ENCODE results near the gene RAB40C. TPM values are rescaled to one million over a fixed set of nuclear protein-coding genes. Genes with fewer than 3 reads are reported as not detected.

RAB40C gene
- polyA plus RNA-seq, 1 donor (not counting 4 experiments of a cell fraction or from before 2014, with no cell fraction given) = 4.0 TPM

DNA sequence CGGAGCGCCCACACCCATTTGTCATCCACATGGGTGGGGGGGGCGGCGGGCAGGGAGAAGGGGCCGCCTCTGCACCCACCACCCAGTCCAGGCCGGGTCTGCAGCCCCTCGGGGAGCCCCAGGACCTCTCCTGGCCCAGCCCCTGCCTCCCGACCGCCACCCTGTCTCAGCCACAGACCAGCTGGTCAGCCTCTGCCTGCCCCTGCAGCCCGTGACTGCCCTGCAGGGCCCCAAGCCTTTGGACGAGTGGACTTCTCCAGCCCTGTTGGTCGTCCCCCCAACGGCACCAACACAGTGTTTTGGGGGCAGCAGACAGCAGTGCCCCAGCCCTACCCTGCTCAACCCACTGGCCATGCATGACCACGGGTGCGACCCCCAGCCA lies 28.5 kb upstream of the RAB40C start:
- no peaks in the 10 kb centered on the region for H3K79me2 ChIP-seq (ENCODE audit: control insufficient read depth, insufficient read depth, low read length)
- no peak overlapping the region for H2AFZ ChIP-seq (ENCODE audit: control insufficient read depth, low read length)
- TF ChIP-seq EZH2 (IDR thresholded peaks at IDR 0.05; ENCODE audit: low read length) = no peak
- TF ChIP-seq, protein P1, sequence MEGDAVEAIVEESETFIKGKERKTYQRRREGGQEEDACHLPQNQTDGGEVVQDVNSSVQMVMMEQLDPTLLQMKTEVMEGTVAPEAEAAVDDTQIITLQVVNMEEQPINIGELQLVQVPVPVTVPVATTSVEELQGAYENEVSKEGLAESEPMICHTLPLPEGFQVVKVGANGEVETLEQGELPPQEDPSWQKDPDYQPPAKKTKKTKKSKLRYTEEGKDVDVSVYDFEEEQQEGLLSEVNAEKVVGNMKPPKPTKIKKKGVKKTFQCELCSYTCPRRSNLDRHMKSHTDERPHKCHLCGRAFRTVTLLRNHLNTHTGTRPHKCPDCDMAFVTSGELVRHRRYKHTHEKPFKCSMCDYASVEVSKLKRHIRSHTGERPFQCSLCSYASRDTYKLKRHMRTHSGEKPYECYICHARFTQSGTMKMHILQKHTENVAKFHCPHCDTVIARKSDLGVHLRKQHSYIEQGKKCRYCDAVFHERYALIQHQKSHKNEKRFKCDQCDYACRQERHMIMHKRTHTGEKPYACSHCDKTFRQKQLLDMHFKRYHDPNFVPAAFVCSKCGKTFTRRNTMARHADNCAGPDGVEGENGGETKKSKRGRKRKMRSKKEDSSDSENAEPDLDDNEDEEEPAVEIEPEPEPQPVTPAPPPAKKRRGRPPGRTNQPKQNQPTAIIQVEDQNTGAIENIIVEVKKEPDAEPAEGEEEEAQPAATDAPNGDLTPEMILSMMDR (optimal IDR thresholded peaks at IDR 0.05 in 1 of 3, IDR thresholded peaks at IDR 0.05 in 1 of 3, conservative IDR thresholded peaks at IDR 0.05 in 1 of 3; ENCODE audit: extremely low read depth in 1 of 3, insufficient read depth in 2 of 3, low read length in 3 of 3) = no peak
- dilution Hi-C loops (cut with MboI; ENCODE audit: extremely low pct_ligation_motif_present, low sequenced_read_pairs) = no loop called here
- DNase-seq (ENCODE audit: low read depth, low spot score) = no peak
- H3K27me3 ChIP-seq (ENCODE audit: control insufficient read depth, extremely low read depth, insufficient read depth, low read length) = peaks cover 50% of the 10 kb centered on the region
- no peak overlapping the region for H3K9ac ChIP-seq (ENCODE audit: control insufficient read depth, extremely low read depth, insufficient read depth, low read length)
- H3K4me2 ChIP-seq (ENCODE audit: control insufficient read depth, extremely low read depth, insufficient read depth, low read depth, low read length) = no peak overlapping the region
- H3K4me1 ChIP-seq (ENCODE audit: control insufficient read depth, extremely low read depth, insufficient read depth, low read length) = peaks cover under 1% of the 10 kb centered on the region
- no peaks in the 10 kb centered on the region for H3K36me3 ChIP-seq (ENCODE audit: control insufficient read depth in 2 of 2, extremely low read depth in 1 of 2, insufficient read depth in 2 of 2, low read length in 2 of 2)
- H3K4me3 ChIP-seq (ENCODE audit: control insufficient read depth in 2 of 3, extremely low read depth in 1 of 3, insufficient read depth in 2 of 3, low read depth in 1 of 3, low read length in 3 of 3) = no peak overlapping the region
- no peaks in the 10 kb centered on the region for H3K9me1 ChIP-seq (ENCODE audit: control insufficient read depth, extremely low read depth, insufficient read depth, low read length)
- H3K27ac ChIP-seq (ENCODE audit: control insufficient read depth, insufficient read depth, low read length) = no peak overlapping the region
- H3K9me3 ChIP-seq (ENCODE audit: control insufficient read depth, low read depth, low read length) = no peaks in the 10 kb centered on the region
- FAIRE-seq = no peak
- H4K20me1 ChIP-seq (ENCODE audit: control insufficient read depth, extremely low read depth, insufficient read depth, low read length) = no peaks in the 10 kb centered on the region

DNA sequence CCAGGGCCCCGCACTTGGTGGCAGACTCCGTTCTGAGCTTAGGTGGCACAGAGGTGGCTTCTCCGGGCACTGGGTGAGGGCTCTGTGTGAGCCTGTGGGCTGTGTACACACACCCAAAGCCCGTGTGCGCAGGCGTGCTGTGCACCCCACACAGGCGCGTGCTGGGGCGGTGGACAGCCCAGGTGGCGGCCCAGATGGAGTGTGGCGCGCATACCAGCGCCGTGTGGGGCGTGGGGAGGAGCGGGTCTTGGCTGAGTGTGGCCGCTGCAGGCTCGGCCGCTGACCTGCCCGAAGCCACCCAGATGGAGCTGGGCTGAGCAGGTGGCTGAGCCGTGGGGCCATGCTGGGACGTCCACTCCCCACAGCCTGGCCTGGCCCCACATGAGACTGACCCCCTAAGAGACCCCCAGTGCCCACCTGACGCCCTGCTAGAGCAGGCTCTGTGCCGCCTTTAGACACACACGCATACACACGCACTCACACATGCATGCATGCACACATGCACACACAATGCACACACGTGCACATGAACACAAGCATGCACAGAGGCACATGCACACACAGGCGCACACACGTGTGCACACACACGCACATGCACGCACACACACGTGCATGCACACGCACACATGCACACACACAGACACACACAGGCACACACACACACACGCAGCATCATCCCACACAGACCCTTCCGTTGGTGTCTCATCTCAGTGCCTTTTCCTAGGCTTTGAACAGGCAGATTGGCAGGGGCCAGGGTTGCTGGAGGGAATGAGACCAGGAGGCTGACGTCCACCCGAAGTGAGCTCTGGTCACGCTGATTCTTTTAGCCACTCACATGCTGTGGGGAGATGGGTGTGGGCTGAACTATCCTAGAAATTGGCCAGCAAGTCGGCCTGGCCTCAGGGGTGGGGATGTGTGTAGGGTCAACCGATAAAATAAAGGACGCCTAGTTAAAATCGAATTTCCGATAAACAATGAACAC lies 27.6 kb upstream of the RAB40C start:
- no peaks in the 10 kb centered on the region for H4K20me1 ChIP-seq (ENCODE audit: control insufficient read depth, extremely low read depth, insufficient read depth, low read length)
- H3K9ac ChIP-seq (ENCODE audit: control insufficient read depth, extremely low read depth, insufficient read depth, low read length) = no peak overlapping the region
- dilution Hi-C loops (cut with MboI; ENCODE audit: extremely low pct_ligation_motif_present, low sequenced_read_pairs) = no loop called here
- H3K9me3 ChIP-seq (ENCODE audit: control insufficient read depth, low read depth, low read length) = no peaks in the 10 kb centered on the region
- no peak overlapping the region for H2AFZ ChIP-seq (ENCODE audit: control insufficient read depth, low read length)
- H3K9me1 ChIP-seq (ENCODE audit: control insufficient read depth, extremely low read depth, insufficient read depth, low read length) = no peaks in the 10 kb centered on the region
- H3K4me3 ChIP-seq (ENCODE audit: control insufficient read depth in 2 of 3, extremely low read depth in 1 of 3, insufficient read depth in 2 of 3, low read depth in 1 of 3, low read length in 3 of 3) = no peak overlapping the region
- peaks cover 9% of the 10 kb centered on the region for H3K4me1 ChIP-seq (ENCODE audit: control insufficient read depth, extremely low read depth, insufficient read depth, low read length)
- no peaks in the 10 kb centered on the region for H3K79me2 ChIP-seq (ENCODE audit: control insufficient read depth, insufficient read depth, low read length)
- no peaks in the 10 kb centered on the region for H3K36me3 ChIP-seq (ENCODE audit: control insufficient read depth in 2 of 2, extremely low read depth in 1 of 2, insufficient read depth in 2 of 2, low read length in 2 of 2)
- H3K27ac ChIP-seq (ENCODE audit: control insufficient read depth, insufficient read depth, low read length) = no peak overlapping the region
- peaks cover 50% of the 10 kb centered on the region for H3K27me3 ChIP-seq (ENCODE audit: control insufficient read depth, extremely low read depth, insufficient read depth, low read length)
- TF ChIP-seq EZH2 (IDR thresholded peaks at IDR 0.05; ENCODE audit: low read length) = no peak
- DNase-seq (ENCODE audit: low read depth, low spot score) (no peak), FAIRE-seq (no peak)
- no peak overlapping the region for H3K4me2 ChIP-seq (ENCODE audit: control insufficient read depth, extremely low read depth, insufficient read depth, low read depth, low read length)

All from keratinocyte (primary cell).